B cell (primary cell): ENCODE measurements around the gene PKNOX2.

ENCODE experiments used
- CTCF ChIP-seq: fragments of 200-600 bp; IDR thresholded peaks from one replicate; pipeline ENCODE4 v1.8.0; 2022; ENCODE audit warnings: antibody characterized with exemption, mild to moderate bottlenecking
- EZH2 ChIP-seq: IDR thresholded peaks from 2 replicates; pipeline ENCODE4 v1.6.1; 2012; ENCODE audit warnings: borderline replicate concordance, low read depth, mild to moderate bottlenecking, moderate library complexity, low read length; ENCODE audit not compliant: insufficient read depth, poor library complexity, severe bottlenecking

- TF ChIP-seq CTCF = no peak
- TF ChIP-seq EZH2 = no peak
Observed at GRCh38 chr11:125449565-125449964, 285.0 kb downstream of the PKNOX2 start.
